GM19023 (cell line): ENCODE data around the gene ICAM1.
"Not testable (repeated sequence)": the region's sequence is repeated elsewhere in the genome, so short reads cannot be mapped to it uniquely, and the experiment has no call there.

Experiments used
- ATAC-seq: cut with Tn5 transposase; IDR thresholded peaks from one replicate; pipeline ENCODE4 v1.9.1; 2021; ENCODE audit warnings: mild to moderate bottlenecking, moderate library complexity; ENCODE audit not compliant: unreplicated experiment

ICAM1 gene

DNA sequence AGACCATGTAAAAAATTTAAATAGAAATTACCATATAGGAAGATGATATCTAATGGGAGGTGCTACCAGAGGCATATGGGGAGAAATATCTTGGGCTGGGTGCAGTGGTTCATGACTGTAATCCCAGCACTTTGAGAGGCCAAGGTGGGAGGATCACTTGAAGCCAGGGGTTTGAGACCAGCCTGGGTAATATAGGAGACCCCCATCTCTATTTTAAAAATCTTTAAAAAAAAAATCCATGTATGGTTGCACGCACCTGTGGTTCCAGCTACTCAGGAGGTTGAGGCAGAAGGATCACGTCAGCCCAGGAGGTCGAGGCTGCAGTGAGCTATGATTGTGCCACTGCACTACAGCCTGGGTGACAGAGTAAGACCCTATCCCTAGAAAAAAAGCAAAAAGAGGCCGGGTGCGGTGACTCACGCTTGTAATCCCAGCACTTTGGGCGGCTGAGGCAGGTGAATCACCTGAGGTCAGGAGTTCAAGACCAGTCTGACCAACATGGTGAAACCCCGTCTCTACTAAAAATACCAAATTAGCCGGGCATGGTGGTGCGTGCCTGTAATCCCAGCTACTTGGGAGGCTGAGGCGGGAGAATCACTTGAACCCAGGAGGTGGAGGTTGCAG lies 29.0 kb upstream of the ICAM1 start:
- ATAC-seq = not testable (repeated sequence)

GRCh38 chr19:10243606-10244005 lies 27.3 kb upstream of the ICAM1 start:
- no peak for ATAC-seq

DNA sequence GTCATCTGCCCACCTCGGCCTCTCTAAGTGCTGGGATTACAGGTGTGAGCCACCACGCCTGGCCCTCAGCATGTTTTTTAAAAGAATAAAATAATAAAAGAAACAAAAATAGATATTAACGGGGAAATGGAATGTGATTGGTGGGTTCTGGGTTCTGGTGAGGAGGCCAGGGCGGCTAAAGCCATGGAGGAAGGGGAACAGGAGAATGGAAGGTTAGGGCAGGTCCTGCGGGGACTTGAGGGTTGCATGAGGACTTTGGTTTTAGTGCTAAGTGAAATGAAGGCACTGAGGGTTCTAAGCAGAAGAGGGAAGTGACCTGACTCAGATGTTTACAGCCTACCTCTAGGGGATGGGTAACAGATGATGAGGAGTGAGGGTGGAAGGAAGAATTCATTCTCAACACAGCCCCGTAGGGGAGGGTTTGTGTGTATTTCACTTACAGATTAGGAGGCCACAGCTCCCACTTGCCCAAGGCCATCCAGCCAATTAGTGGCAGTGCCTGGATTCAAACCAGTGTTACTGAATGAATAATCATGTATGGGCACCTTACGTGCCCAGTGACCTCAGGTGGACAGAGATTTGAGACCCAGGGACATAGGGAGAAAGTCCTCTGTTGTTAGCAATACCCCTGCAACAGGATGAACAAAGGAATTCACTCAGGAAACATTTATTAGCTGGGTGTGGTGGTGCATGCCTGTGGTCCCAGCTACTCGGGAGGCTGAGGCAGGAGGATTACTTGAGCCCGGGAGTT lies 25.6 kb upstream of the ICAM1 start:
- ATAC-seq = no peak

DNA sequence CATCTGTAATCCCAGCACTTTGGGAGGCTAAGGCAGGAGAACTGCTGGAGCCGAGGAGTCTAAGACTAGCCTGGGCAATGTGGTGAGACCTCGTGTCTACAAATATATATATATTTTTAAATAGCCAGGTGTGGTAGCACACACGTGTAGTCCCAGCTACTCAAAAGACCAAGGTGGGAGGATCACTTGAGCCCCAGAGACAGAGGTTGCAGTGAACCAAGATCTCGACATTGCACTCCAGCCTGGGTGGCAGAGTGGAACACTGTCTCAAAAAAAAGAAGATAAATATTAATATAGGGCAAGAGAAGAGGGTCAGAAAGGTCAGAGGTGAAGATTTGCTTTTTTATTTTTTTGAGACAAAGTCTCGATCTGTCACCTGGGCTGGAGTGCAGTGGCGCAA lies 24.4 kb upstream of the ICAM1 start:
- ATAC-seq = no peak

GRCh38 chr19:10251792-10252694 lies 18.9 kb upstream of the ICAM1 start, which contains the start of gene MRPL4:
MRPL4 (plus strand) TSS chr19:10252214; CDS start chr19:10252254, 40 bp downstream.
- ATAC-seq = peak; percentile 91

DNA sequence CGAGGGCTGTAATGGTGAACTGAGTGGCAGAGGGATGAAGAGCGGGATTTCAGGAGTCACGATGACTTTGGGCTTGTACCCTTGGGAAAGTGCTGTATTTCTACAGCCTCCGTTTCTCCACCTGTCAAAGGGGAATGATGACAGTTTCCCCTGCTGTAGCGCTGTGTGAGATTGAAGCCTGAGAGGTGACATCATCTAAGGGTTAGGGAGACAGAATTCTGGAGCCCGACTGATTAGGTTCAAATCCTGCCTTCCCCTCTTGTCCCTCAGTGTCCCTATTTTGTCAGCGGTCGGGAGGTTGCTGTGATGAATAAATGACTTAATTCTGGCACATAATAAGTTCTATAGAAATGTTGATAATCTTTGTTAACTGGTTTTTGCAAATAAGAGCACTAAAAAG lies 18.2 kb upstream of the ICAM1 start:
- ATAC-seq = no peak

DNA sequence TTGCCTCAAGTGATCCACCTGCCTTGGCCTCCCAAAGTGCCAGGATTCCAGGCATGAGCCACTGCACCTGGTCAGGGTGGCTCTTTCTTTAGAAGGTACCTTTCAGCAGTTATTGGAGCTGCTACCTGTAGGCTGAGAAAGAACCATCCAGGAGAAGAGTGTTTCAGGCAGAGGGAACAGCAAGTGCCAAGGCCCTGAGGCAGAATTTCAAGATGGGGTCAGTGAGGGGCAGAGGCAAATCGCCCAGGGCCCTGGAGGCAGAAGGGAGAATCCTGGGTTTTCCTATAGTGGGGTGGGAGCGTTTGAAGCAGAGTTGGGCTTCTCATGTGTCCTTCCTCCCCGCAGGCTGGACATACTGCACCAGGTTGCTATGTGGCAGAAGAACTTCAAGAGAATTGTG lies 16.7 kb upstream of the ICAM1 start:
- no peak for ATAC-seq

GRCh38 chr19:10255358-10255757 lies 15.6 kb upstream of the ICAM1 start:
- no peak for ATAC-seq

GRCh38 chr19:10256551-10256950 lies 14.4 kb upstream of the ICAM1 start:
- no peak for ATAC-seq

GRCh38 chr19:10256970-10257615 lies 13.8 kb upstream of the ICAM1 start:
- ATAC-seq = no peak

- no peak for ATAC-seq
Measured at GRCh38 chr19:10258080-10258710, 12.7 kb upstream of the ICAM1 start.

GRCh38 chr19:10259162-10259905 lies 11.6 kb upstream of the ICAM1 start:
- no peak for ATAC-seq

GRCh38 chr19:10260141-10260584 lies 10.8 kb upstream of the ICAM1 start:
- no peak for ATAC-seq

- ATAC-seq = no peak
Measured at GRCh38 chr19:10262771-10263170, 8.1 kb upstream of the ICAM1 start.

DNA sequence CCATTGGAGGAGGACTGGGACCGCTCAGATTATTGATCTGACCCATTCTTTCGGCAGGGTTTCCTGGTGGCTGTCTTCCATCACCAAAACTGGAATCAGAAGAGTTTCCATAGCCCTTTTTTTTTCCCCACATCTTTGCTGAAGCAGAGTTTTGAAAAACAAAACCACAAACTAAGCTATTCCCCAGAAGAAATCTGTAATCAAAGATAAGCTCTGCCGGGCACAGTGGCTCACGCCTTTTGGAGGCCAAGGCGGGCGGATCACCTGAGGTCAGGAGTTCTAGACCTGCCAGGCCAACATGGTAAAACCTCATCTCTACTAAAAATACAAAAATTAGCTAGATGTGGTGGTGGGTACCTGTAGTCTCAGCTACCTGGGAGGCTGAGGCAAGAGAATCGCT lies 4.2 kb upstream of the ICAM1 start:
- no peak for ATAC-seq

- ATAC-seq = no peak
Measured at GRCh38 chr19:10268071-10268470, 2.8 kb upstream of the ICAM1 start.

DNA sequence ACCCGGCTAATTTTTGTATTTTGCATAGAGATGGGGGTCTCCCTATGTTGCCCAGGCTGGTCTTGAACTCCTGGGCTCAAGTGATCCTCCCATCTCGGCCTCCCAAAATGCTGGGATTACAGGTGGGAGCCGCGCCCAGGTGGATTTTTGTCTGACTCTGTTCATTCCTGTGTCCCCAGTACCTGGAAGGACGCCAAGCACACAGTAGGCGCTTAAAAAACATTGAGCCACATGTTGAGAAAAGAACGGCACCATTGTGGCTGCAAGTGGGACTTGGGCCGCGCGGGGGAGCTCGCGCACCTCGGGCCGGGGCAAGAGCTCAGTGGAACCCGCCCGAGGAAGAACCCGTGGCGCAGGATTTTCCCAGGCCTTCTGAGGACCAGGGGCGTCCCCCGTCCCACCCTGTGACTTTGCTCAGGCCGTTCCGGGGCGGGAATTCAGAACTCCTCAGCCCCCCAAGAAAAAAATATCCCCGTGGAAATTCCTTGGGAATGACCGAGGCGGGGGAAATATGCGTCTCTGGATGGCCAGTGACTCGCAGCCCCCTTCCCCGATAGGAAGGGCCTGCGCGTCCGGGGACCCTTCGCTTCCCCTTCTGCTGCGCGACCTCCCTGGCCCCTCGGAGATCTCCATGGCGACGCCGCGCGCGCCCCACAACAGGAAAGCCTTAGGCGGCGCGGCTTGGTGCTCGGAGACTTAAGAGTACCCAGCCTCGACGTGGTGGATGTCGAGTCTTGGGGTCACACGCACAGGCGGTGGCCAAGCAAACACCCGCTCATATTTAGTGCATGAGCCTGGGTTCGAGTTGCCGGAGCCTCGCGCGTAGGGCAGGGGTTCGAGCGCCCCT lies 1.4 kb upstream of the ICAM1 start:
- no peak for ATAC-seq

DNA sequence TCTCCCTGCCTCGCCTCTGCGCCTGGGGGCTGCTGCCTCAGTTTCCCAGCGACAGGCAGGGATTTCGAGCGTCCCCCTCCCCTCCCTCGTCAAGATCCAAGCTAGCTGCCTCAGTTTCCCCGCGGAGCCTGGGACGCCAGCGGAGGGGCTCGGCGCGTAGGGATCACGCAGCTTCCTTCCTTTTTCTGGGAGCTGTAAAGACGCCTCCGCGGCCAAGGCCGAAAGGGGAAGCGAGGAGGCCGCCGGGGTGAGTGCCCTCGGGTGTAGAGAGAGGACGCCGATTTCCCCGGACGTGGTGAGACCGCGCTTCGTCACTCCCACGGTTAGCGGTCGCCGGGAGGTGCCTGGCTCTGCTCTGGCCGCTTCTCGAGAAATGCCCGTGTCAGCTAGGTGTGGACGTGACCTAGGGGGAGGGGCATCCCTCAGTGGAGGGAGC lies 722 bp upstream of the ICAM1 start:
- ATAC-seq = peak; percentile 38

- peak; percentile 15 for ATAC-seq
Measured at GRCh38 chr19:10271543-10272086, 695 bp downstream of the ICAM1 start.
